ENCODE results near the gene CHD1. TPM values are rescaled to one million over a fixed set of nuclear protein-coding genes. Genes with fewer than 3 reads are reported as not detected.

Gene CHD1
- total RNA-seq: 100 to 1,000 TPM in 1 of 4 donors, 10 to 100 TPM in 3; 59.3 to 112 (median 69.0) TPM

DNA sequence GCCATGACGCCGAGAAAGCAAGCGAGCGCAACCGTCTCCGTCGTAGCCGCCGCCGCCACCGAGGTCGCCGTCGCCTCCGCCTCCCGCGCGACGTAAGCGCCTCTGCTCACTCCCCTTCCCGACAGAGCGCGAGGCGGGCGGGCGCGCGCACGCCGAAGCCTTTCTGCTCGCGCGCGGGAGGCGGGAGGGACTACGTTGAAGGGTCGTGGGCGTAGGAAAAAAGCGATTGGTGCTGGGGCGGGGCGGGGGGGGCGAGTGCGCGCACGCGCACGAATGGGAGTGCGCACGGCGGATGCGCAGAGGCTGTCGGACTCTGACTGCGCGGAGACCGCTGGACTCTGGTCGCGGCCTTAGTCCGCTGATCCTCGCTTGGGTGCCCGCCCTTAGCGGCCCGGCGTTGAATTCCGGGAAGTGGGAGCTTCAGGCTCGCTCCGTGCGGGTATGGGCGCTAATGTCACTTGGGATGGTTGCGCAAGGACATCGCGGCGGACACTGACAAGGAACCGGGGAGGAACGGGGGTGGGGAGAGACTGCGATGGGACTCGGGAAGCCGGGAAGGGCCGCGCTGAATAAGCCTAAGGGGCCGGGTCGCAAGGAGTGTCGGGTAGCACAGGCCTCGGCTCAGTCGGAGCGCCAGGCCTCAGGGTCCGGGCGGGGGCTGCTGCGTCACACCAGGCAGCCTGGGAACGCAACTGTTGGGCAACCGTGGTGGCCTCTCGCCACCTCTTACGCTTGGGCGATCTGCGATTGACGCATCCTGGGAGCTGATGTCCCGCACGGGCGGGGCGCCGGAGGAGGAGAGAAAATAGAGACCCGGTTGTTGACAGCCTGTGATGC lies at the start of gene CHD1:
CHD1 (minus strand) TSS at position 135 of the 837 bp plus-strand sequence. CDS start 2,621 bp downstream, outside the sequence.
- TF ChIP-seq, protein P1, sequence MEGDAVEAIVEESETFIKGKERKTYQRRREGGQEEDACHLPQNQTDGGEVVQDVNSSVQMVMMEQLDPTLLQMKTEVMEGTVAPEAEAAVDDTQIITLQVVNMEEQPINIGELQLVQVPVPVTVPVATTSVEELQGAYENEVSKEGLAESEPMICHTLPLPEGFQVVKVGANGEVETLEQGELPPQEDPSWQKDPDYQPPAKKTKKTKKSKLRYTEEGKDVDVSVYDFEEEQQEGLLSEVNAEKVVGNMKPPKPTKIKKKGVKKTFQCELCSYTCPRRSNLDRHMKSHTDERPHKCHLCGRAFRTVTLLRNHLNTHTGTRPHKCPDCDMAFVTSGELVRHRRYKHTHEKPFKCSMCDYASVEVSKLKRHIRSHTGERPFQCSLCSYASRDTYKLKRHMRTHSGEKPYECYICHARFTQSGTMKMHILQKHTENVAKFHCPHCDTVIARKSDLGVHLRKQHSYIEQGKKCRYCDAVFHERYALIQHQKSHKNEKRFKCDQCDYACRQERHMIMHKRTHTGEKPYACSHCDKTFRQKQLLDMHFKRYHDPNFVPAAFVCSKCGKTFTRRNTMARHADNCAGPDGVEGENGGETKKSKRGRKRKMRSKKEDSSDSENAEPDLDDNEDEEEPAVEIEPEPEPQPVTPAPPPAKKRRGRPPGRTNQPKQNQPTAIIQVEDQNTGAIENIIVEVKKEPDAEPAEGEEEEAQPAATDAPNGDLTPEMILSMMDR (IDR thresholded peaks at IDR 0.05; ENCODE audit: low read depth): no peak

DNA sequence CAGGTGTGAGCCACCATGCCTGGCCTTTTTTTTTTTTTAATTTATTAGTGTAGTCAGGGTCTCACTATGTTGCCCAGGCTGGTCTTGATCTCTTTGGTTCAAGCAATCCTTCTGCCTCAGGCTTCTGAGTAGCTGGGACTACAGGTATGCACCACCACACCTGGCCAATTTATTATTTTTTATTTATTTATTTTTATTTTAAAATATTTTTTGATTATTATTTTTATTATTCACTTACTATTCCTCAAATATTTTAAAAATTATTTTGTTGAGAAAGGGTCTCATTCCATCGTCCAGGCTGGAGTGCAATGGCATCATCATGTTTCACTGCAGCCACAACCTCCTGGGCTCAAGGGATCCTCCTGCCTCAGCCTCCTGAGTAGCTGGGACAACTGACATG lies 49.7 kb upstream of the CHD1 start:
- TF ChIP-seq, protein P1 (IDR thresholded peaks at IDR 0.05; ENCODE audit: low read depth): no peak

DNA sequence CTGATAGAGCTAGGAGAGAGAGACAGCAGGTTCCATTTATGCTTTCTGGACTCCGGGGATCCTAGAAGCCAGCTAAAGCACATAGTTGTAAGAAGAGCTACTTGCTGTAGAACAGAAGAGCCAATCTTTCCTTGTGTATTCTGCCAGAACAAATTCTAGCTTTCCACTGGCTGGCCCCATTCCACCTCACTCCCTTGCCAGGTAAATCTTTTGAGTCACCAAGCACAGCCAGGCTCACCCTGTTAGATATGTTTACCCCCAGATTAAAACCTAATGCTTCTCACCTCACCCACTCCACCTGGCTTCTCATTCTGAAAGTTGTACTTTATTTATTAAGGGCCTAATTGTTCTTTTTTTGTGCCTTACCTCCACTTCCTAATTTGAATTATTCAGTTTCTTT lies 48.9 kb upstream of the CHD1 start:
- TF ChIP-seq, protein P1 (IDR thresholded peaks at IDR 0.05; ENCODE audit: low read depth): no peak

DNA sequence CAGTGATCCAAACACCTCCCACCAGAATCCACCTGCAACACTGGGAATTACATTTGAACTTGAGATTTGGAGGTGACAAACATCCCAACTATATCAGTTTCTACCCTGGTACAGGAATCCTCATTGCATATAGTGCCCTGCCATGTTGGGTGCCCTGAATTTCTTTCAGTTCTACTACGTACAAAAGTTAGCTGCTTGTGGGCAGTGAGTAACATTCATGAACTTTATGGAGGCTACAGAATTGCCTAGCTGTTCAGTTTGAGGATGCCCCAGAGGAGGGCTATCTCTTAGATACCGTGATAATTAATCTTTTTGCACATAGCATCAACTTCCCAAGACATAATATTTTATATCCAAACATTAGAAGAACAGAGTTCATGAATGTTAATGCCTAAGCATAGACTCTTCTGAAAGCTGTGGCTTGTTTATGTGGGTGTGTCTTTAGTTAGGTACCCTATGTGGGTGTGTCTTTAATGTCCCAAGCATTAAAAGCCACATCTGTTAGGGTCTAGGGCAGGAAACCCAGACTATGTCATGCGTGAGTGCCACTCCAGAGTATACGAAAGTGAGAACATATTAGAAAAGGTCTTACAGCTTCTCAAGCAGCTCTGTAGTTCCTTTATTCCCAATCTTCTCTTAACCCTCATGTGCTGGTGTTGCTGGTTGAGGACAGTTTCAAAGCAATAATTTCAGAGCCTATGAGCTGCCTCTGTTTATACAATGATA lies 47.0 kb upstream of the CHD1 start:
- TF ChIP-seq, protein P1 (IDR thresholded peaks at IDR 0.05; ENCODE audit: low read depth): no peak

DNA sequence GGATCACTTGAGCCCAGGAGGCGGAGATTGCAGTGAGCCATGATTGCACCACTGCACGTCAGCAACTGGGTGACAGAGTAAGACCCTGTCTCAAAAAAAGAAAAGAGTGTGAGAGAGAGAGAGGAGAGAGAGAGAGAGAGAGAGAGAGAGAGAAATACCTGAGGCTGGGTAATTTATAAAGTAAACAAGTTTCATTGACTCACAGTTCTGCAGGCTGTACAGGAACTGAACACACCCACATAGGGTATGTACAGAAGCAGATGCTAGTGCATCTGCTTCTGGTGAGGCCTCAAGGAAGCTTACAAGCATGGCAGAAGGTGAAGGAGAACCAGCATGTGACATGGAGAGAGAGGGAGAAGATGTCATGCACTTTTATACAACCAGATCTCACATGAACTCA lies 46.4 kb upstream of the CHD1 start:
- TF ChIP-seq, protein P1 (IDR thresholded peaks at IDR 0.05; ENCODE audit: low read depth): no peak

DNA sequence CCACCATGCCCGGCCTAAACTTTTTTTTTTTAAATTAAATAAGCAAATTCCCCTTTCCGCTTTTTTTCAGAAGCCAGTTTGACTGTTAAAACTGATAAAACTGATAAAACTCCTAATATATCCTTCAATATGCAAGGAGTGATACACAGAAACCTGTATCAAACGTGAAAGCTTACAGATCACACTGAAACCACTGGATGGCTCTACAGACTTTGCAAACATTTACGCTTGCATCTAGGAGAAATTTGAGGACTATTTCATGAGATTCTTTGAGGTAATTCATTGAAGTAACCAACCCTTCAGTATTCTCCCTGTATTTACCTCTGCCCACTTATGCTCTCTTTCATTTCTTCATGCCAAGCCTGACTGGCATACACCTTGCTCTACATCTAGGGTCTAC lies 40.6 kb upstream of the CHD1 start:
- TF ChIP-seq, protein P1 (IDR thresholded peaks at IDR 0.05; ENCODE audit: low read depth): no peak

DNA sequence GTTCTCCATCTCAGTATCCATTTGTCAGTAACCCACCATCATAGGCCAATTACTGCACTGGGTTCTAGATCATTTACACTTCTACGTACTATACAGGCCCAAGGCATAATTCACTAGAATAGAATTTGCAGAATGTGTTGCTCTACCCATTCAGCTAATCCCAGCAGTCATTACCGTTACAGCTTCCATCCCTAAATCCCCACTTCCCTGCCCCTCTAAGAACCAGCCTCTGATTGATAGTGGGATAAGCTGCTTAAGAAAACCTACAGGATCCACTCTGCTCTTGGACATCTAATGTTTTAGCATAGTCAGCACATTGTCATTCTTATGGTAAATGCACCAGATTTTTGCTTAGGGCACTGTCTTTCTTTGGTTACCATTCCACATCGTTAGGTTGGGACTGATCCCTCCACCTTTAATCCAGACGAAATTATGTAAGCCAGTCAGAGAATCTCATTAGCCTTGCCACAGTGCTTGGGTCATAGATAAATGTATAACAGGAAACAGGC lies 39.3 kb upstream of the CHD1 start:
- TF ChIP-seq, protein P1 (IDR thresholded peaks at IDR 0.05; ENCODE audit: low read depth): no peak

Measured in subcutaneous adipose tissue (tissue), 4 donors.